Neural progenitor cell (in vitro differentiated cells): ENCODE data around the gene NSD1. TPM values are rescaled to one million over a fixed set of nuclear protein-coding genes. Genes with fewer than 3 reads are reported as not detected.

Experiments used
- DNase-seq: peaks from one replicate; pipeline ENCODE4 v3.0.0-alpha.2; 2016; ENCODE audit warnings: low spot score
- H2AFZ ChIP-seq: fragments of 200-600 bp; sonication (generic); replicated peaks from 2 replicates; pipeline ENCODE4 v1.6.1; 2016; ENCODE audit warnings: antibody characterized with exemption
- H3F3A ChIP-seq: fragments of 200-600 bp; sonication (generic); 2 replicates; pipeline ENCODE4 v1.6.1; 2016; ENCODE audit warnings: antibody characterized with exemption, low read depth
- H3K27ac ChIP-seq: fragments of 200-600 bp; sonication (generic); 2 replicates; pipeline ENCODE4 v1.5.1; 2016; ENCODE audit warnings: mild to moderate bottlenecking
- H3K27me3 ChIP-seq: fragments of 200-600 bp; sonication (generic); 2 replicates; pipeline ENCODE4 v1.6.1; 2016; ENCODE audit warnings: mild to moderate bottlenecking, moderate library complexity
- H3K36me3 ChIP-seq: fragments of 200-600 bp; sonication (generic); 2 replicates; pipeline ENCODE4 v1.5.1; 2016
- H3K4me1 ChIP-seq: fragments of 200-600 bp; sonication (generic); 2 replicates; pipeline ENCODE4 v1.6.1; 2016; ENCODE audit warnings: mixed run types
- H3K4me2 ChIP-seq: fragments of 200-600 bp; sonication (generic); 2 replicates; pipeline ENCODE4 v1.6.1; 2016
- H3K4me3 ChIP-seq: fragments of 200-600 bp; sonication (generic); 2 replicates; pipeline ENCODE4 v1.5.1; 2016
- H3K79me2 ChIP-seq: fragments of 200-600 bp; sonication (generic); 2 replicates; pipeline ENCODE4 v1.6.1; 2016; ENCODE audit warnings: low read depth
- H3K9ac ChIP-seq: fragments of 200-600 bp; sonication (generic); 2 replicates; pipeline ENCODE4 v1.6.1; 2016
- H3K9me3 ChIP-seq: fragments of 200-600 bp; sonication (generic); 2 replicates; pipeline ENCODE4 v1.5.1; 2016; ENCODE audit warnings: low read depth
- H4K20me1 ChIP-seq: fragments of 200-600 bp; sonication (generic); 2 replicates; pipeline ENCODE4 v1.6.1; 2016; ENCODE audit warnings: low read depth
- H3K27ac Mint-ChIP-seq: 3 replicates; pipeline ENCODE4 v1.8.0; 2021; ENCODE audit warnings: mixed read lengths
- H3K27me3 Mint-ChIP-seq: 2 replicates; pipeline ENCODE4 v1.8.0; 2022; ENCODE audit warnings: low read depth, mild to moderate bottlenecking, inconsistent platforms, moderate library complexity, mixed read lengths; ENCODE audit not compliant: insufficient read depth
- H3K36me3 Mint-ChIP-seq: 3 replicates; pipeline ENCODE4 v1.8.0; 2021; ENCODE audit warnings: mixed read lengths
- H3K4me1 Mint-ChIP-seq: 3 replicates; pipeline ENCODE4 v1.8.0; 2021; ENCODE audit warnings: mixed read lengths
- H3K4me3 Mint-ChIP-seq: 3 replicates; pipeline ENCODE4 v1.8.0; 2021; ENCODE audit warnings: mild to moderate bottlenecking, moderate library complexity, mixed read lengths
- H3K9me3 Mint-ChIP-seq: 3 replicates; pipeline ENCODE4 v1.8.0; 2020; ENCODE audit warnings: mixed read lengths
- CTCF ChIP-seq: fragments of 200-600 bp; sonication (generic); IDR thresholded peaks from 2 replicates; pipeline ENCODE4 v1.5.1; 2017; ENCODE audit warnings: antibody characterized with exemption, mild to moderate bottlenecking
- EZH2 ChIP-seq: fragments of 200-600 bp; sonication (generic); IDR thresholded peaks from 2 replicates; pipeline ENCODE4 v1.6.1; 2017; ENCODE audit warnings: antibody characterized with exemption, mild to moderate bottlenecking, moderate library complexity
- EZH2phosphoT487 ChIP-seq: fragments of 200-600 bp; sonication (generic); IDR thresholded peaks from 2 replicates; pipeline ENCODE4 v1.6.1; 2017; ENCODE audit warnings: antibody characterized with exemption
- total RNA-seq: library from RNA; depleted of rRNA; stranded (reverse); fragments of >200 nt; gene quantifications from 2 replicates; pipeline ENCODE4 v1.2.3, GENCODE V29; 2015; ENCODE audit warnings: low replicate concordance

NSD1 gene
- total RNA-seq, 1 donor from 2014 or later, result 114 TPM

- Histone ChIP-seq H4K20me1 (no peaks in the 10 kb centered on the region), H3K9me3 (no peaks in the 10 kb centered on the region), H2AFZ (peak overlapping the region; percentile 89), H3K9ac (no peak overlapping the region), H3K4me2 (no peak overlapping the region), H3F3A (peaks cover 7% of the 10 kb centered on the region), H3K79me2 (no peaks in the 10 kb centered on the region), H3K4me3 (no peak overlapping the region), H3K27ac (no peak overlapping the region), H3K4me1 (no peaks in the 10 kb centered on the region), H3K36me3 (no peaks in the 10 kb centered on the region), H3K27me3 (no peaks in the 10 kb centered on the region)
- H3K27ac Mint-ChIP-seq, result peak overlapping the region; percentile 50
- DNase-seq, result peak; percentile 61
- no peak for TF ChIP-seq EZH2phosphoT487
- TF ChIP-seq EZH2, result no peak
- no peak for TF ChIP-seq CTCF
- H3K4me1 Mint-ChIP-seq, result peaks cover 4% of the 10 kb centered on the region
- no peak overlapping the region for H3K4me3 Mint-ChIP-seq
- peaks cover 5% of the 10 kb centered on the region for H3K27me3 Mint-ChIP-seq
- H3K36me3 Mint-ChIP-seq, result no peaks in the 10 kb centered on the region
- H3K9me3 Mint-ChIP-seq, result no peaks in the 10 kb centered on the region
Observed at GRCh38 chr5:177116631-177117373, 16.8 kb upstream of the NSD1 start.

GRCh38 chr5:177117441-177118045, 16.0 kb upstream of the NSD1 start:
- Histone ChIP-seq H3K4me3 (no peak overlapping the region), H3K27me3 (no peaks in the 10 kb centered on the region)

GRCh38 chr5:177122566-177122965, 11.0 kb upstream of the NSD1 start:
- H3K36me3 ChIP-seq, result no peaks in the 10 kb centered on the region
- H3K9me3 ChIP-seq, result no peaks in the 10 kb centered on the region
- H3K4me1 Mint-ChIP-seq, result no peaks in the 10 kb centered on the region
- no peak overlapping the region for H2AFZ ChIP-seq
- H3K9me3 Mint-ChIP-seq, result no peaks in the 10 kb centered on the region
- no peak overlapping the region for H3K4me3 ChIP-seq
- H3K27ac Mint-ChIP-seq, result no peak overlapping the region
- no peak overlapping the region for H3K4me3 Mint-ChIP-seq
- TF ChIP-seq EZH2 (no peak), CTCF (no peak), EZH2phosphoT487 (no peak)
- peaks cover 8% of the 10 kb centered on the region for H3K27me3 Mint-ChIP-seq
- H3K27me3 ChIP-seq, result no peaks in the 10 kb centered on the region
- no peaks in the 10 kb centered on the region for H3F3A ChIP-seq
- DNase-seq, result no peak
- no peaks in the 10 kb centered on the region for H4K20me1 ChIP-seq
- no peaks in the 10 kb centered on the region for H3K79me2 ChIP-seq
- H3K9ac ChIP-seq, result no peak overlapping the region
- no peaks in the 10 kb centered on the region for H3K36me3 Mint-ChIP-seq
- H3K4me1 ChIP-seq, result no peaks in the 10 kb centered on the region
- no peak overlapping the region for H3K4me2 ChIP-seq
- no peak overlapping the region for H3K27ac ChIP-seq

More at GRCh38 chr5:177117441-177118045, 16.0 kb upstream of the NSD1 start:
- no peak overlapping the region for H3K27ac ChIP-seq
- no peaks in the 10 kb centered on the region for H4K20me1 ChIP-seq
- H3K79me2 ChIP-seq, result no peaks in the 10 kb centered on the region
- Mint-ChIP-seq H3K4me3 (no peak overlapping the region), H3K4me1 (peaks cover 4% of the 10 kb centered on the region), H3K27ac (no peak overlapping the region), H3K36me3 (no peaks in the 10 kb centered on the region), H3K9me3 (no peaks in the 10 kb centered on the region), H3K27me3 (peaks cover 4% of the 10 kb centered on the region)
- no peaks in the 10 kb centered on the region for H3K4me1 ChIP-seq
- no peaks in the 10 kb centered on the region for H3K9me3 ChIP-seq
- no peak for TF ChIP-seq EZH2phosphoT487
- TF ChIP-seq EZH2, result no peak
- TF ChIP-seq CTCF, result no peak
- no peaks in the 10 kb centered on the region for H3K36me3 ChIP-seq
- H3K4me2 ChIP-seq, result no peak overlapping the region
- H3K9ac ChIP-seq, result no peak overlapping the region
- no peak overlapping the region for H2AFZ ChIP-seq
- no peak for DNase-seq
- peaks cover 7% of the 10 kb centered on the region for H3F3A ChIP-seq
